Choroid plexus epithelial cell (primary cell): ENCODE data around the gene SELENOV.

Experiments used
- DNase-seq: peaks from one replicate; pipeline ENCODE4 v3.0.0-alpha.2; 2010; ENCODE audit warnings: low read depth
- H3K4me3 ChIP-seq: 2 replicates; pipeline ENCODE4 v1.5.1; 2011; ENCODE audit warnings: low read depth, mild to moderate bottlenecking, control low read depth, low read length, moderate library complexity
- TF ChIP-seq, protein P1 (sequence below): conservative IDR thresholded peaks from 2 replicates; pipeline ENCODE4 v1.5.1; 2011; ENCODE audit warnings: low read depth, mild to moderate bottlenecking, control low read depth, inconsistent platforms, low read length, moderate library complexity

The SELENOV gene

DNA sequence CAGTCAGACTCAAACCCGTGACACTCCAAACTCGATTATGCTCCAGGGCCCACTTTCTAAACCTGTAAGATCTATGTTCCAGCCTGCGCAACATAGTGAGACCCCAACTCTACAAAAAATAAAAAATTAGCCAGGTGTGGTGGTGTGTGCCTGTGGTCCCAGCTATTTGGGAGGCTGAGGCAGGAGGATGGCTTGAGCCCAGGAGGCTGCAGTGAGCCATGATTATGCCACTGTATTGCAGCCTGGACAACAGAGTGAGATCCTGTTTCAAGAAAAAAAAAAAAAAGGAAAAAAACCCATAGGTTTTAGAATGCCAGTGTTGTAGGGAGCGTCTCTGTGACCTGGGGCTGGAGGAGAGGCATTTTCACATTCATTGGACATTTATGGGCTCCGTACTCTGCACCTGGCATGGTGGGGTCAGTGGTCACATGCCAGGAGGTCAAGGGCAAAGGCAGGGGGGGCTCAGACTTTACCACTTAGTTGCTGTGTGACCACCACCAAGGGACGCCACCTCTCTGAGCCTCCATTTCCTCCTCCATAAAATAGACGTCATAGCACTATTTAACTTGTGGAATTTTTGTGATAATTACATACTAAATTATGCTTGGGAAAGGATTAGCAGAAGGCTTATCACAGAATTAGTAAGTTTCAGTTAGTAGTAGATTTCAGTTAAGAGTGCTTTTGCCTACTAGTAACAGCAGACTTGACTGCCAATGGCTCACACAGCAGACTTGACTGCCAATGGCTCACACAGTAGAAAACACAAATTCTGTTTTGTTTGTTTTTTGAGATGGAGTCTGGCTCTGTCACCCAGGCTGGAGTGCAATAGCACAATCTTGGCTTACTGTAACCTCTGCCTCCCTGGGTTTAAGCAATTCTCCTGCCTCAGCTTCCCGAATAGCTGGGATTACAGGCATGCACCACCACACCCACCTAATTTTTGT is 5.9 kb downstream of the SELENOV start:
- no peak overlapping the region for H3K4me3 ChIP-seq
- TF ChIP-seq, protein P1, sequence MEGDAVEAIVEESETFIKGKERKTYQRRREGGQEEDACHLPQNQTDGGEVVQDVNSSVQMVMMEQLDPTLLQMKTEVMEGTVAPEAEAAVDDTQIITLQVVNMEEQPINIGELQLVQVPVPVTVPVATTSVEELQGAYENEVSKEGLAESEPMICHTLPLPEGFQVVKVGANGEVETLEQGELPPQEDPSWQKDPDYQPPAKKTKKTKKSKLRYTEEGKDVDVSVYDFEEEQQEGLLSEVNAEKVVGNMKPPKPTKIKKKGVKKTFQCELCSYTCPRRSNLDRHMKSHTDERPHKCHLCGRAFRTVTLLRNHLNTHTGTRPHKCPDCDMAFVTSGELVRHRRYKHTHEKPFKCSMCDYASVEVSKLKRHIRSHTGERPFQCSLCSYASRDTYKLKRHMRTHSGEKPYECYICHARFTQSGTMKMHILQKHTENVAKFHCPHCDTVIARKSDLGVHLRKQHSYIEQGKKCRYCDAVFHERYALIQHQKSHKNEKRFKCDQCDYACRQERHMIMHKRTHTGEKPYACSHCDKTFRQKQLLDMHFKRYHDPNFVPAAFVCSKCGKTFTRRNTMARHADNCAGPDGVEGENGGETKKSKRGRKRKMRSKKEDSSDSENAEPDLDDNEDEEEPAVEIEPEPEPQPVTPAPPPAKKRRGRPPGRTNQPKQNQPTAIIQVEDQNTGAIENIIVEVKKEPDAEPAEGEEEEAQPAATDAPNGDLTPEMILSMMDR, result no peak

DNA sequence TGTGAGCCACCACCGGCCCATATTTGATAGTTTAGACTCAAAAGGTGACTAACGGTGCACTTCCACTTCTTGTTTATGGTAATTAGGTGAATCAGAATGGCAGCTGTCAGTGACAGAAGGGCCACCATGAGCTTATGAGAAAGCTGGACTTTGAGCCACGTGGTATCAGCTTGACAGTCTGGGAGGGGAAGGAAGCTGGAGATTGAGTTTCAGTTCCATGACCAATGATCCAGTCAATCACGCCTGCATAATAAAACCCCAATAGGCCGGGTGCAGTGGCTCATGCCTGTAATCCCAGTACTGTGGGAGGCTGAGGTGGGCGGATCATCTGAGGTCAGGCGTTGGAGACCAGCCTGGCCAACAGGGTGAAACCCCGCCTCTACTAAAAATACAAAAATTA is 9.6 kb downstream of the SELENOV start:
- H3K4me3 ChIP-seq, result no peak overlapping the region
- TF ChIP-seq, protein P1, result no peak
- DNase-seq, result no peak

More for the DNA sequence above, 5.9 kb downstream of the SELENOV start:
- no peak for DNase-seq

DNA sequence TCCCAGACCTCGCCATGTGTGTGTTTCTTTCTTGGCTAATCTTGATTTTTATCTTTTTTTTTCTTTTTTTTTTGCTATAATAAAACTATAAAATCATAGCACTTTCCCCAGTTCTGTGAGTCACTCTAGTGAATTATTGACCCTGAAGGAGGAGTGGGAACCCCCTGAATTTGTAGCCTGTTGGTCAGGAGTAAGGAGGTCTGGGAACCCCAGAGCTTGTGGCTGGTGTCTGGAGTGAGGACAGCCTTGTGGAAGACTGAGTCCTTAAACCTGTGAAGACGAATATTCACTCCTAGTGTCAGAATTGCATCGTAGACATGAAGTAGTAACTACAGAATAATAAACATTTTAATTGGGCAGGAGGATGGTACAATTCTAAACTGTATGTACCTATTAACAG is 10.3 kb downstream of the SELENOV start:
- TF ChIP-seq, protein P1, result no peak
- H3K4me3 ChIP-seq, result no peak overlapping the region
- no peak for DNase-seq

DNA sequence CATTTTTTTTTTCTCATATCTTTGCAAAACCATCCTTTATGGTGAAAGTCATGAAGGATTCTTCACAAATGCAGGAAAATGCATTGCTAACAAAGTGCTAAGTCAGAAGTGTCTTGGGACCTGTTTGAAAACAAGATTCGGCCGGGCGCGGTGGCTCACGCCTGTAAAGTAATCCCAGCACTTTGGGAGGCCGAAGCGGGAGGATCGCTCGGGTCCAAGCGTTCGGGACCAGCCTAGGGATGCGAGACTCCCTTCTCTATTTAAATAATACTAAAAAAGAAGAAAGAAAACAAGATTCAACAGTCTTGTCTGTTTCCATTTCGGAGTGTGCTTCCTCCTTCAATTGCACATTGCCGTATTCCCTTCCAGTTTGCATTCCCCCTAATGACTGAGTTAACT is 16.9 kb downstream of the SELENOV start:
- H3K4me3 ChIP-seq, result peak overlapping the region; percentile 97
- DNase-seq, result no peak
- TF ChIP-seq, protein P1, result no peak

DNA sequence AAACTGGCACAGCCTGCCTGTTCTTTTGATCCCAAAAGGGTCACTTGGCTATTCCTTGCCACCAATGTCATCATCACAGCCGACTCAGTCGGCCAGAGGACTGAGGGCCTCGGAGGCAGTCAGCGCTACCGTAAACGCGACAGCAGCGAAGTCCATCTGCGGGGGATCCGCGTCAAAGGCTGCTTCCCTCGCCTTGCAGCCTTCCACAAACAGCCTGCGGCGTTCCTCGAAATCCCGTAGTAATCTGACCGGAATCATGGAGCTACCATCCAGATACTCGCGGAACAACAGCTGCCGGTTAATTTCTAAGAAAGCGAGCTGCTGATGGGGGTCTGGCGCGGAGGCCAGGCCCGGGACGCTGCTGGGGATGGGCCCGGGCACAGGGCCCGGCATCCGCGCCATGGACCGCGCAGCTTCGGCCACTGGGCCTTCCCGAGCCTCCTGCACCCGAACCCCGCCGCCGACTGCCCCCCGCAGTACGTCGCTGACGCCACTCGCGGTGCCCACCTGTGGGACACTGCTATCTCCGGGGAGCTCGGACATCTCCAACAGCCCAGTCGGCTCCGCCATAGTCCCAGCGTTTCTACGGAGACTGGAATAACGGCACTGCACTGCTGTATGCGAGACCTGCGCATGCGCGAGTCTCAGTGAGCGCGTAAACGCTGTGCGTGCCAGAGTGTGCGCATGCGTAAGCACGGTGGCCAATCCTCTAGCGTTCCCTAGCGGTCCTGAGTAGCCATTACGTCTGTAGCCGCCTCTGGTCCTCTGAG is 17.5 kb downstream of the SELENOV start, which contains the start of gene EID2B:
EID2B (minus strand) TSS at position 620 of the 770 bp plus-strand sequence; CDS start at position 570, 50 bp downstream.
- DNase-seq, result peak; percentile 98
- TF ChIP-seq, protein P1, result peak; percentile 96
- H3K4me3 ChIP-seq, result peak within 1 kb of the TSS; percentile 97

DNA sequence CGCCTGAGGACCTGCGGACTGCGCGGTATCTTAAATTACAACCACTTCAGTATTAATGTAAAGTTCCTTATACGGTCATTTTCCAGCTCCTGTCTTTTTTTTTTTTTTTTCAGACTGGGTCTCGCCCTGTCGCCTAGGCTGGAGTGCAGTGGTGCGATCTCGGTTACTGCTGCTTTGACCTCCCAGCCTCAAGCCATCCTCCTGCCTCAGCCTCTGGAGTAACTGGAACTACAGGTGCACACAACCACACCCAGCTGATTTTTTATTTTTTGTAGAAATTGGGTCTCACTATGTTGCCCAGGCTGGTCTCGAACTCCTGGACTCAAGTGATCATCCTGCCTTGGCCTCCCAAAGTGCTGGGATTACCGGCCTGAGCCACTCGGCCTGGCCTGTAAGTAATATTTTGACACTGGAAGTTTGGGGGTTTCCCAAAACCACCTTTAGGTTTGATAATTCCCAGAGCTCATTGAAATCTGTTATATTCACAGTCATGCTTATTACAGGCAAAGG is 18.1 kb downstream of the SELENOV start:
- H3K4me3 ChIP-seq, result no peak overlapping the region
- DNase-seq, result no peak
- TF ChIP-seq, protein P1, result no peak
